ENCODE data around the gene IGFBP1.
"Not testable (repeated sequence)": the region's sequence is repeated elsewhere in the genome, so short reads cannot be mapped to it uniquely, and the experiment has no call there.

The IGFBP1 gene

DNA sequence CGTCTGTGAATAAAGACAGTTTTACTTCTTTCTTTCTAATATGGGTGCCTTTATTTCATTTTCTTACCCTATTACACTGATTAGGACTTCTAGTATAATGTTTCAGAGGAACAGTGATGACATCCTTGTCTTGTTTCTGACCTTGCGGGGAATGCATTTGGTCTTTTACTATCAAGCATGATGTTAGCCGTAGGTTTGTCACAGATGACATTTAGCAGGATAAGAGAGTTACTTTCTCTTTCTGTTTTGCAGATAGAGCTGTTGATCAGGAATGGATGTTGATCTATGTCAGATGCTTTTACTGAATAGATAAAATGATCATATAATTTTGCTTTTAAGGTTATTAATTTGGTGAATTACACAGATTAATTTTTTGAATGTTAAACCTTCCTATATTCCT lies 39.4 kb downstream of the IGFBP1 start:
- DNase-seq (no peak), ATAC-seq (no peak)
- no peaks in the 10 kb centered on the region for H3K9me3 Mint-ChIP-seq
- no peak overlapping the region for H3K27ac Mint-ChIP-seq
- H3K27me3 Mint-ChIP-seq, result peaks cover 22% of the 10 kb centered on the region
- H3K4me3 Mint-ChIP-seq, result no peak overlapping the region
- peaks cover 7% of the 10 kb centered on the region for H3K4me1 Mint-ChIP-seq

GRCh38 chr7:45930967-45931366 lies 42.7 kb downstream of the IGFBP1 start:
- Mint-ChIP-seq H3K27ac (no peak overlapping the region), H3K27me3 (no peaks in the 10 kb centered on the region), H3K4me3 (no peak overlapping the region), H3K4me1 (no peaks in the 10 kb centered on the region), H3K9me3 (no peaks in the 10 kb centered on the region)
- DNase-seq (no peak), ATAC-seq (no peak)

DNA sequence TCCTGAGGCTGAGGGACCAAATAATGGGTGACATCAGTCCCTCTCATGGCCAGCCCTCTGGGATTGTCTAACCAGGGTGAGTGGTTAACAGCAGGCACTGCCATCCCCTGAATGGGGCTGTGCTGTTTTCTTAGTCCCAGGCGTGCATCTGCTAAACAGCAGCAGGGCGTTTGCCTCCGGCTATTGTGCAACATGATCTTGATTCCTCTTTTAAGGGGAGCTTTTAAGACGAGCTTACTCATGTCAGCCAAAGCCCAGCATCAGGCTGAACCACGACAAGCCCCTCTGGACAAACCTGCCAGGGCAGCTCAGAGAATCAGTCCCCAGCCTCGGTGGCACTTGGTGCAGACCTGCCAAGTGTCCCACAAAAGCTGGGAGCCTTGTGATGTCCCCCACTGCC lies 49.0 kb downstream of the IGFBP1 start:
- Mint-ChIP-seq H3K9me3 (peaks cover 0 to 5% of the 10 kb centered on the region in 2 donors), H3K27me3 (no peaks in the 10 kb centered on the region), H3K4me3 (no peak overlapping the region), H3K27ac (no peak overlapping the region), H3K4me1 (peaks cover 5% of the 10 kb centered on the region)
- DNase-seq, result no peak
- no peak for ATAC-seq

GRCh38 chr7:45937862-45938261 lies 49.6 kb downstream of the IGFBP1 start:
- no peak overlapping the region for H3K27ac Mint-ChIP-seq
- peaks cover 5% of the 10 kb centered on the region for H3K4me1 Mint-ChIP-seq
- no peaks in the 10 kb centered on the region for H3K27me3 Mint-ChIP-seq
- peaks cover 0 to 5% of the 10 kb centered on the region in 2 donors for H3K9me3 Mint-ChIP-seq
- no peak overlapping the region for H3K4me3 Mint-ChIP-seq
- ATAC-seq (no peak), DNase-seq (no peak)

- H3K4me3 Mint-ChIP-seq, result no peak overlapping the region
- peaks cover 0 to 5% of the 10 kb centered on the region in 2 donors for H3K9me3 Mint-ChIP-seq
- DNase-seq, result no peak
- H3K27ac Mint-ChIP-seq, result no peak overlapping the region
- no peak for ATAC-seq
- no peaks in the 10 kb centered on the region for H3K27me3 Mint-ChIP-seq
- peaks cover 5% of the 10 kb centered on the region for H3K4me1 Mint-ChIP-seq
These were observed 50.5 kb downstream of the IGFBP1 start for GRCh38 chr7:45938626-45939302.

DNA sequence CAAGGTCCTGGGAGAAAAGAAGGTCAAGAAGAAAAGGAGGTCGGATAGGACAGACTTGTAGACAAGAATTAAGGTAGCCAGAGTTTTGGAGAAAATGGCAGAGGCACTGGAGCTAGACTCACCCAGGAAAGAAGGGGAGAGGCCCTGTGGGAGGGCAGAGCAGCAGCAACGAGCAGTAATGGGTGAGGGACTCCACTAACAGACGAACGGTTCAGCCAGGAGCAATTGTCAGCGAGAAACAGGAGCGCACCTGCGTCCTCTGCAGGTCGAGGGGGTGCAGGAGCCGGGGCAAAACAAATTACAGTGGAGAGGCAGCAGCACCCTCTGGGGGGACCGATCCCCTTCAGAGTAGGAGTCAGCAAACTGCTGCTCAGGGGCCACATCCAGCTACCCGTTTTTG lies 51.3 kb downstream of the IGFBP1 start:
- Mint-ChIP-seq H3K27me3 (no peaks in the 10 kb centered on the region), H3K4me1 (peaks cover 5% of the 10 kb centered on the region), H3K9me3 (peaks cover 0 to 5% of the 10 kb centered on the region in 2 donors), H3K27ac (no peak overlapping the region), H3K4me3 (peak overlapping the region in 1 of 2 donors; percentile 39)
- no peak for ATAC-seq
- no peak for DNase-seq

DNA sequence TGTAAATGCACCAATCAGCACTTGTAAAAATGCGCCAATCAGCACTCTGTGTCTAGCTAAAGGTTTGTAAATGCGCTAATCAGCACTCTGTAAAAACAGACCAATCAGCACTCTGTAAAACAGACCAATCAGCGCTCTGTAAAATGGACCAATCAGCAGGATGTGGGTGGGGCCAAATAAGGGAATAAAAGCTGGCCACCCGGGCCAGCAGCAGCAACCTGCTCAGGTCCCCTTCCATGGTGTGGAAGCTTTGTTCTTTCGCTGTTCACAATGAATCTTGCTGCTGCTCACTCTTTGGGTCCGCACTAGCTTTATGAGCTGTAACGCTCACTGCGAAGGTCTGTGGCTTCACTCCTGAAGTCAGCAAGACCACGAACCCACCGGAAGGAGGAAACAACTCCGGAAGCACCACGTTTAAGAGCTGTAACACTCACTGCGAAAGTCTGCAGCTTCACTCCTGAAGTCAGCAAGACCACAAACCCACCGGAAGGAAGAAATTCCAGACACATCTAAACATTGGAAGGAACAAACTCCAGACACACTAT lies 52.0 kb downstream of the IGFBP1 start:
- Mint-ChIP-seq H3K4me3 (peak overlapping the region; percentile 67 to 81), H3K27ac (peak overlapping the region in 1 of 2 donors; percentile 84)
- ATAC-seq (peak; percentile 76), DNase-seq (peak; percentile 46 to 67)
- H3K4me1 Mint-ChIP-seq, H3K9me3 Mint-ChIP-seq, H3K27me3 Mint-ChIP-seq: not testable (repeated sequence)

- Mint-ChIP-seq H3K4me3 (peak overlapping the region; percentile 67 to 81), H3K9me3 (peaks cover 0 to 5% of the 10 kb centered on the region in 2 donors), H3K27ac (peak overlapping the region in 1 of 2 donors; percentile 84), H3K27me3 (no peaks in the 10 kb centered on the region), H3K4me1 (peaks cover 5% of the 10 kb centered on the region)
- DNase-seq (no peak), ATAC-seq (peak; percentile 18)
These were observed 52.7 kb downstream of the IGFBP1 start for GRCh38 chr7:45940939-45941338.

Measured in stimulated activated naive CD8-positive, alpha-beta T cell treated with anti-CD3 and anti-CD28 coated beads, Interleukin-15, amount 100 ng/mL, for 72 hours (primary cell).